NB4 (cell line): ENCODE results near the gene SLC25A47.
A peak's percentile ranks its signal among the peaks of the same experiment; 100 is the strongest.

Experiments
- DNase-seq: peaks from one replicate; pipeline ENCODE4 v3.0.0; 2010; ENCODE audit warnings: low read depth
- H3K4me3 ChIP-seq: one replicate; pipeline ENCODE4 v1.5.1; 2011; ENCODE audit warnings: mild to moderate bottlenecking, low read depth, low read length, moderate library complexity
- MYC ChIP-seq: IDR thresholded peaks from 2 replicates; pipeline ENCODE4 v1.6.1; 2011; ENCODE audit warnings: low read depth, low read length
- POLR2A ChIP-seq: IDR thresholded peaks from 2 replicates; pipeline ENCODE4 v1.6.1; 2011; ENCODE audit warnings: mild to moderate bottlenecking; ENCODE audit not compliant: insufficient read length; ENCODE audit errors: extremely low read depth
- TF ChIP-seq, protein P1 (sequence below): IDR thresholded peaks from 2 replicates; pipeline ENCODE4 v1.6.1; 2011; ENCODE audit warnings: low read depth, low read length
- TF ChIP-seq, protein P2 (sequence below): IDR thresholded peaks from one replicate; pipeline ENCODE4 v1.5.1; 2012; ENCODE audit warnings: low read depth, low read length

The SLC25A47 gene

DNA sequence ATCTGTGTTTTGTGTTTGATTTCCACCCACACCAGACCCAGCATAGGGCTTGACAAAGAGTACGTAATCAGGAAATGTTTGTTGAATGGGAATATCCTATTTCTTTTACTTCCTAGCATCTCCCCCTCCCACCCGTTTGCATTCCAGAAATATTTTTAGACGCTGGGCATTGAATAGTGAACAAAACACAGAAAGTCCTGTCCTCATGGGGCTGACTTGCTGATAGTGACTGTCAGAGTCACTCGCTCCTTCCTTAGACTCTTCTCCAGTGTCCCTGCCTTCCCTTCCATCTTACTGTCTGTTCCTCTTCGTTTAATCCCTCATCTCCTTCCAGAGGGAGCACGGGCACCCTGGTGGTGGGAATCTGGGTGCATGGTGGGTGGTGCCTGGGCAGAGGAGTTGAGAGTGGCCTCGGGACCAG is 53.6 kb downstream of the SLC25A47 start:
- TF ChIP-seq, protein P1, sequence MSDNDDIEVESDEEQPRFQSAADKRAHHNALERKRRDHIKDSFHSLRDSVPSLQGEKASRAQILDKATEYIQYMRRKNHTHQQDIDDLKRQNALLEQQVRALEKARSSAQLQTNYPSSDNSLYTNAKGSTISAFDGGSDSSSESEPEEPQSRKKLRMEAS, result no peak
- TF ChIP-seq, protein P2, sequence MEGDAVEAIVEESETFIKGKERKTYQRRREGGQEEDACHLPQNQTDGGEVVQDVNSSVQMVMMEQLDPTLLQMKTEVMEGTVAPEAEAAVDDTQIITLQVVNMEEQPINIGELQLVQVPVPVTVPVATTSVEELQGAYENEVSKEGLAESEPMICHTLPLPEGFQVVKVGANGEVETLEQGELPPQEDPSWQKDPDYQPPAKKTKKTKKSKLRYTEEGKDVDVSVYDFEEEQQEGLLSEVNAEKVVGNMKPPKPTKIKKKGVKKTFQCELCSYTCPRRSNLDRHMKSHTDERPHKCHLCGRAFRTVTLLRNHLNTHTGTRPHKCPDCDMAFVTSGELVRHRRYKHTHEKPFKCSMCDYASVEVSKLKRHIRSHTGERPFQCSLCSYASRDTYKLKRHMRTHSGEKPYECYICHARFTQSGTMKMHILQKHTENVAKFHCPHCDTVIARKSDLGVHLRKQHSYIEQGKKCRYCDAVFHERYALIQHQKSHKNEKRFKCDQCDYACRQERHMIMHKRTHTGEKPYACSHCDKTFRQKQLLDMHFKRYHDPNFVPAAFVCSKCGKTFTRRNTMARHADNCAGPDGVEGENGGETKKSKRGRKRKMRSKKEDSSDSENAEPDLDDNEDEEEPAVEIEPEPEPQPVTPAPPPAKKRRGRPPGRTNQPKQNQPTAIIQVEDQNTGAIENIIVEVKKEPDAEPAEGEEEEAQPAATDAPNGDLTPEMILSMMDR, result no peak
- TF ChIP-seq POLR2A (no peak), MYC (no peak)
- H3K4me3 ChIP-seq, result peak overlapping the region; percentile 81
- peak; percentile 25 for DNase-seq
